HCT116 (cell line): ENCODE measurements around the gene GDE1. TPM values are rescaled to one million over a fixed set of nuclear protein-coding genes. Genes with fewer than 3 reads are reported as not detected.

Experiments used
- ATAC-seq: fragments of 200-7000 bp; cut with Tn5 transposase; 2 replicates; pipeline ENCODE4 v1.9.1; 2020; ENCODE audit warnings: mild to moderate bottlenecking, moderate library complexity
- BruUV-seq: library from RNA; stranded (reverse); fragments of 400-500 nt; replicated peaks from 2 replicates; lab custom pipeline; 2021; lab: Mats Ljungman, UMichigan
- CTCF ChIA-PET: fragments of 300-600 bp; sonication (Branson Sonifier 250); formaldehyde crosslinking; loops from one replicate; lab custom pipeline; 2021; ENCODE audit warnings: antibody characterized with exemption; lab: Charles Lee
- POLR2A ChIA-PET: fragments of 300-600, 350-600 bp; sonication (Branson Sonifier 250); formaldehyde crosslinking; loops from one replicate; lab custom pipeline; 2021; ENCODE audit warnings: antibody characterized with exemption; lab: Charles Lee
- RAD21 ChIA-PET, 2 experiments: fragments of 300-600 bp; sonication (Branson Sonifier 250); formaldehyde crosslinking; loops; one replicate each; lab custom pipeline; 2023; ENCODE audit warnings: low total read pairs in 2 of 2; ENCODE audit not compliant: uncharacterized antibody in 2 of 2, unreplicated experiment in 2 of 2, low non-redundant PET in 1 of 2; lab: Charles Lee
- DNase-seq: peaks from one replicate; pipeline ENCODE4 v3.0.0-alpha.2; 2010; ENCODE audit warnings: low read depth, low spot score
- H2AFZ ChIP-seq: fragments of 200-600 bp; shearing (Covaris generic), sonication (generic); 2 replicates; pipeline ENCODE4 v1.6.1; 2017; ENCODE audit warnings: low read depth, mixed run types, mixed read lengths, antibody characterized with exemption, low read length; ENCODE audit not compliant: poor library complexity, severe bottlenecking
- H3K27ac ChIP-seq: 2 replicates; pipeline ENCODE4 v1.5.1; 2012; ENCODE audit warnings: low read depth, low read length
- H3K27me3 ChIP-seq: fragments of 200-600 bp; sonication (generic); 2 replicates; pipeline ENCODE4 v1.6.1; 2016; ENCODE audit warnings: mixed run types, low read length, mixed read lengths; ENCODE audit not compliant: insufficient read depth
- H3K36me3 ChIP-seq, 2 experiments: fragments of 200-500 bp in 1 of 2; fragments of 200-600 bp in 1 of 2; sonication (Bioruptor generic) in 1 of 2; sonication (generic) in 1 of 2; 2 replicates each; pipeline versions ENCODE4 v1.5.1 to v1.6.1; 2014 to 2016; ENCODE audit warnings: low read length in 2 of 2, inconsistent platforms in 1 of 2, mixed read lengths in 1 of 2, mixed run types in 1 of 2; ENCODE audit not compliant: insufficient read depth in 2 of 2, control insufficient read depth in 1 of 2
- H3K4me1 ChIP-seq, 2 experiments: fragments of 200-600 bp in 1 of 2; sonication (generic) in 1 of 2; 2 replicates each; pipeline versions ENCODE4 v1.5.1 to v1.6.1; 2012 to 2017; ENCODE audit warnings: low read length in 2 of 2, inconsistent platforms in 1 of 2, mild to moderate bottlenecking in 1 of 2, mixed read lengths in 1 of 2, mixed run types in 1 of 2, moderate library complexity in 1 of 2; ENCODE audit not compliant: insufficient read depth in 2 of 2, control insufficient read depth in 1 of 2
- H3K4me2 ChIP-seq: fragments of 200-600 bp; sonication (generic); 2 replicates; pipeline ENCODE4 v1.6.1; 2017; ENCODE audit warnings: mixed run types, low read length, mixed read lengths
- H3K4me3 ChIP-seq, 2 experiments: fragments of 200-600 bp in 1 of 2; sonication (generic) in 1 of 2; replicated peaks in 1 of 2; 2 replicates each; pipeline ENCODE4 v1.5.1; 2011 to 2016; ENCODE audit warnings: low read length in 2 of 2, control low read depth in 1 of 2, low read depth in 1 of 2, mild to moderate bottlenecking in 1 of 2, mixed read lengths in 1 of 2, mixed run types in 1 of 2
- H3K79me2 ChIP-seq: fragments of 200-600 bp; sonication (generic); 2 replicates; pipeline ENCODE4 v1.6.1; 2017; ENCODE audit warnings: mild to moderate bottlenecking, mixed run types, low read length, moderate library complexity, mixed read lengths; ENCODE audit not compliant: insufficient read depth
- H3K9ac ChIP-seq: fragments of 200-600 bp; sonication (generic); 2 replicates; pipeline ENCODE4 v1.6.1; 2016; ENCODE audit warnings: low read length, mixed read lengths
- H3K9me2 ChIP-seq: fragments of 200-600 bp; sonication (generic), shearing (Covaris generic); 2 replicates; pipeline ENCODE4 v1.6.1; 2017; ENCODE audit warnings: mixed run types, mild to moderate bottlenecking, moderate library complexity; ENCODE audit not compliant: insufficient read depth
- H3K9me3 ChIP-seq, 2 experiments: fragments of 200-500 bp in 1 of 2; fragments of 200-600 bp in 1 of 2; sonication (Bioruptor generic) in 1 of 2; sonication (generic) in 1 of 2; 2 replicates each; pipeline ENCODE4 v1.6.1; 2014 to 2017; ENCODE audit warnings: low read length in 2 of 2, mixed read lengths in 2 of 2, inconsistent platforms in 1 of 2, low read depth in 1 of 2, mild to moderate bottlenecking in 1 of 2, mixed run types in 1 of 2, moderate library complexity in 1 of 2; ENCODE audit not compliant: control insufficient read depth in 1 of 2, insufficient read depth in 1 of 2
- H4K20me1 ChIP-seq: fragments of 200-600 bp; sonication (generic), shearing (Covaris generic); 2 replicates; pipeline ENCODE4 v1.6.1; 2017; ENCODE audit warnings: mixed run types, mild to moderate bottlenecking, moderate library complexity; ENCODE audit not compliant: insufficient read depth
- ELF1 ChIP-seq: IDR thresholded peaks from 2 replicates; pipeline ENCODE4 v1.6.1; 2012; ENCODE audit warnings: low read depth, borderline replicate concordance
- EZH2phosphoT487 ChIP-seq: fragments of 200-600 bp; IDR thresholded peaks from 2 replicates; pipeline ENCODE4 v1.6.1; 2018; ENCODE audit warnings: antibody characterized with exemption, borderline replicate concordance
- FOSL1 ChIP-seq: IDR thresholded peaks from 2 replicates; pipeline ENCODE4 v1.6.1; 2012; ENCODE audit warnings: low read depth
- POLR2A ChIP-seq: IDR thresholded peaks from 2 replicates; pipeline ENCODE4 v1.7.0; 2011; ENCODE audit warnings: borderline replicate concordance; ENCODE audit not compliant: insufficient read depth, insufficient read length; ENCODE audit errors: extremely low read depth
- RAD21 ChIP-seq: IDR thresholded peaks from 2 replicates; pipeline ENCODE4 v1.6.1; 2012; ENCODE audit warnings: low read depth, mild to moderate bottlenecking
- SIN3A ChIP-seq: IDR thresholded peaks from 2 replicates; pipeline ENCODE4 v1.6.1; 2012; ENCODE audit warnings: low read depth
- SP1 ChIP-seq: IDR thresholded peaks from 2 replicates; pipeline ENCODE4 v1.6.1; 2012; ENCODE audit warnings: low read depth
- ZFX ChIP-seq: fragments of 450-650 bp; IDR thresholded peaks from 2 replicates; pipeline ENCODE4 v1.6.1; 2017
- intact Hi-C: fragments of 100-400 bp; cut with micrococcal nuclease; formaldehyde crosslinking; loops from 2 replicates; pipeline ENCODE4 v1.10.0; 2022
- total RNA-seq: library from RNA; stranded (reverse); gene quantifications from one replicate; pipeline ENCODE4 v1.2.1, GENCODE V29; 2021; ENCODE audit not compliant: unreplicated experiment
- TF ChIP-seq, protein P1 (sequence below): IDR thresholded peaks from 2 replicates; pipeline ENCODE4 v1.6.1; 2012; ENCODE audit warnings: low read depth
- TF ChIP-seq, protein P2 (sequence below), 3 experiments: fragments of 200-600 bp in 1 of 3; sonication (generic) in 1 of 3; IDR thresholded peaks in 2 of 3; conservative IDR thresholded peaks in 1 of 3; 2 replicates each; pipeline ENCODE4 v1.5.1; 2012 to 2017; ENCODE audit warnings: low read depth in 2 of 3, low read length in 2 of 3, antibody characterized with exemption in 1 of 3, borderline replicate concordance in 1 of 3, control low read depth in 1 of 3, mild to moderate bottlenecking in 1 of 3, mixed read lengths in 1 of 3, mixed run types in 1 of 3, moderate library complexity in 1 of 3; ENCODE audit not compliant: insufficient read depth in 1 of 3

The GDE1 gene
- total RNA-seq, 1 experiment from 2014 or later, result 47.1 TPM

DNA sequence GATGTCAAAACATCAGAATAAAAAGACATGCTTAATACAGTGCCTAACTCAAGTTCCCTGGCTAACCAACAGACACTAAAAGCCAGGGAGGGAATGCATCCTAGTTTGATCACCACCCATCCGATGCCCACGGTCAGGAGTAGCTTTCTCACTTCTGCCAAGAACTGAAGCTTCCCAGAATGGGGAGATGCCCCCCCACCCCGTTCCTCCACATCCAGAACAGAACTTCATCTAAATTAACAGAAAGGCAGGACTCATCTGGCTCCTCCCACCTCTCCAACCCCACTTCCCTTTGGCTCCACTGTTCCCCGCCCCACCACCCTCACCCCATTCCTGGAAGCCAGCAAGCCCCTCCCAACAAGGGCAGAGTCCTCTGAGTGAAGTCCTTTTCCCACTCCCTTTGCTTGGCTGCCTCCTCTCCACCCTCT, 33.7 kb downstream of the GDE1 start (continued):
- TF ChIP-seq SIN3A (no peak), FOSL1 (no peak), EZH2phosphoT487 (no peak), POLR2A (no peak)
- TF ChIP-seq, protein P1, sequence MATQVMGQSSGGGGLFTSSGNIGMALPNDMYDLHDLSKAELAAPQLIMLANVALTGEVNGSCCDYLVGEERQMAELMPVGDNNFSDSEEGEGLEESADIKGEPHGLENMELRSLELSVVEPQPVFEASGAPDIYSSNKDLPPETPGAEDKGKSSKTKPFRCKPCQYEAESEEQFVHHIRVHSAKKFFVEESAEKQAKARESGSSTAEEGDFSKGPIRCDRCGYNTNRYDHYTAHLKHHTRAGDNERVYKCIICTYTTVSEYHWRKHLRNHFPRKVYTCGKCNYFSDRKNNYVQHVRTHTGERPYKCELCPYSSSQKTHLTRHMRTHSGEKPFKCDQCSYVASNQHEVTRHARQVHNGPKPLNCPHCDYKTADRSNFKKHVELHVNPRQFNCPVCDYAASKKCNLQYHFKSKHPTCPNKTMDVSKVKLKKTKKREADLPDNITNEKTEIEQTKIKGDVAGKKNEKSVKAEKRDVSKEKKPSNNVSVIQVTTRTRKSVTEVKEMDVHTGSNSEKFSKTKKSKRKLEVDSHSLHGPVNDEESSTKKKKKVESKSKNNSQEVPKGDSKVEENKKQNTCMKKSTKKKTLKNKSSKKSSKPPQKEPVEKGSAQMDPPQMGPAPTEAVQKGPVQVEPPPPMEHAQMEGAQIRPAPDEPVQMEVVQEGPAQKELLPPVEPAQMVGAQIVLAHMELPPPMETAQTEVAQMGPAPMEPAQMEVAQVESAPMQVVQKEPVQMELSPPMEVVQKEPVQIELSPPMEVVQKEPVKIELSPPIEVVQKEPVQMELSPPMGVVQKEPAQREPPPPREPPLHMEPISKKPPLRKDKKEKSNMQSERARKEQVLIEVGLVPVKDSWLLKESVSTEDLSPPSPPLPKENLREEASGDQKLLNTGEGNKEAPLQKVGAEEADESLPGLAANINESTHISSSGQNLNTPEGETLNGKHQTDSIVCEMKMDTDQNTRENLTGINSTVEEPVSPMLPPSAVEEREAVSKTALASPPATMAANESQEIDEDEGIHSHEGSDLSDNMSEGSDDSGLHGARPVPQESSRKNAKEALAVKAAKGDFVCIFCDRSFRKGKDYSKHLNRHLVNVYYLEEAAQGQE, result no peak
- TF ChIP-seq, all 23 proteins: peak for 0

DNA sequence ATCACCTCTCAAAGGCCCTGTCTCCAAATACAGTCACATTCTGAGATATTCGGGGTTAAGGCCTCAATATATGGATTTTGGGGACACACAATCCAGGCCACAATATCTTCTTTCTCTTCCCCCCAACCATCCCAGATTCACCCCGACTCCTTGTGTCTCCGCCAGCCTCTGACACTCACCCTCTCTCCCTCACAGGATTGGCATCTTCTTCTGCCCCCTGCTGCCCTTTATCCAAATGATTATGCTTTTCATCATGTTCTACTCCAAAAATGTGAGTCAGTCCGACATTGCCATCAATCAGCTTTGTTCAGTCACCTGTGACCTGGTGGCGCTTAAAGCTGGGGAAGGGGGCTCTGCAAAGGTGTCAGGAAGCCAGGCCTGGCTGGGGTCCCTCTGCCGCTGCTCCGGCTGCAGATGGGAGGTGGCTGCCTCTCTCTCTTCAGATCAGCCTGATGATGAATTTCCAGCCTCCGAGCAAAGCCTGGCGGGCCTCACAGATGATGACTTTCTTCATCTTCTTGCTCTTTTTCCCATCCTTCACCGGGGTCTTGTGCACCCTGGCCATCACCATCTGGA, 35.1 kb downstream of the GDE1 start:
- Histone ChIP-seq H3K9me3 (no peaks in the 10 kb centered on the region), H3K4me2 (no peak overlapping the region), H3K4me1 (peaks cover 2 to 22% of the 10 kb centered on the region in 2 experiments; a peak in 2 of 4 replicates), H4K20me1 (no peaks in the 10 kb centered on the region), H3K9ac (no peak overlapping the region), H3K27ac (no peak overlapping the region), H2AFZ (no peak overlapping the region), H3K36me3 (peaks cover 0 to 4% of the 10 kb centered on the region in 2 experiments; a peak in 1 of 4 replicates), H3K9me2 (no peaks in the 10 kb centered on the region), H3K4me3 (no peak overlapping the region), H3K27me3 (no peaks in the 10 kb centered on the region), H3K79me2 (no peaks in the 10 kb centered on the region)
- ChIA-PET RAD21 (no interaction called here), POLR2A (no interaction called here), CTCF (no interaction called here)
- ATAC-seq, result no peak
- no peak for DNase-seq
- intact Hi-C loops, result no loop called here
- no TSS peak for BruUV-seq
- no peak for TF ChIP-seq SP1
- no peak for TF ChIP-seq ELF1
- TF ChIP-seq, protein P2, sequence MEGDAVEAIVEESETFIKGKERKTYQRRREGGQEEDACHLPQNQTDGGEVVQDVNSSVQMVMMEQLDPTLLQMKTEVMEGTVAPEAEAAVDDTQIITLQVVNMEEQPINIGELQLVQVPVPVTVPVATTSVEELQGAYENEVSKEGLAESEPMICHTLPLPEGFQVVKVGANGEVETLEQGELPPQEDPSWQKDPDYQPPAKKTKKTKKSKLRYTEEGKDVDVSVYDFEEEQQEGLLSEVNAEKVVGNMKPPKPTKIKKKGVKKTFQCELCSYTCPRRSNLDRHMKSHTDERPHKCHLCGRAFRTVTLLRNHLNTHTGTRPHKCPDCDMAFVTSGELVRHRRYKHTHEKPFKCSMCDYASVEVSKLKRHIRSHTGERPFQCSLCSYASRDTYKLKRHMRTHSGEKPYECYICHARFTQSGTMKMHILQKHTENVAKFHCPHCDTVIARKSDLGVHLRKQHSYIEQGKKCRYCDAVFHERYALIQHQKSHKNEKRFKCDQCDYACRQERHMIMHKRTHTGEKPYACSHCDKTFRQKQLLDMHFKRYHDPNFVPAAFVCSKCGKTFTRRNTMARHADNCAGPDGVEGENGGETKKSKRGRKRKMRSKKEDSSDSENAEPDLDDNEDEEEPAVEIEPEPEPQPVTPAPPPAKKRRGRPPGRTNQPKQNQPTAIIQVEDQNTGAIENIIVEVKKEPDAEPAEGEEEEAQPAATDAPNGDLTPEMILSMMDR (IDR thresholded peaks at IDR 0.05 in 2 of 3, conservative IDR thresholded peaks at IDR 0.05 in 1 of 3; ENCODE audit: borderline replicate concordance in 1 of 3, insufficient read depth in 1 of 3, low read depth in 2 of 3, low read length in 2 of 3), result peak; percentile 14 to 32 (median 23); a peak in 2 of 6 replicates
- peak; percentile 58 for TF ChIP-seq RAD21
- TF ChIP-seq SIN3A, result no peak
- no peak for TF ChIP-seq ZFX
